Uterus (tissue), 2 donors: Measurements from ENCODE around the gene SSBP2.

Experiments used
- CTCF ChIP-seq, 4 experiments: fragments of 200-600 bp in 2 of 4; fragments of 450-650 bp in 2 of 4; sonication (generic) in 2 of 4; IDR thresholded peaks; one replicate each; pipeline ENCODE4 v1.5.1; 2016 to 2019; ENCODE audit warnings: antibody characterized with exemption in 4 of 4, mild to moderate bottlenecking in 2 of 4, moderate library complexity in 1 of 4
- POLR2A ChIP-seq, 2 donors: fragments of 450-650 bp; IDR thresholded peaks; one replicate each; pipeline ENCODE4 v1.6.1; 2016; ENCODE audit warnings: antibody characterized with exemption in 2 of 2, mild to moderate bottlenecking in 1 of 2, moderate library complexity in 1 of 2

- TF ChIP-seq CTCF (IDR thresholded peaks at IDR 0.05) (no peak), POLR2A (IDR thresholded peaks at IDR 0.05) (no peak)
Observed at GRCh38 chr5:81402192-81402930, 348.5 kb downstream of the SSBP2 start.
